Medulla oblongata (tissue), 1 donor: ENCODE measurements around the gene TENM4.
"Not testable (repeated sequence)": the region's sequence is repeated elsewhere in the genome, so short reads cannot be mapped to it uniquely, and the experiment has no call there.

Experiments used
- DNase-seq: peaks from one replicate; pipeline ENCODE4 v3.0.0-alpha.2; 2015; ENCODE audit errors: extremely low spot score

TENM4 gene

GRCh38 chr11:79244798-79245197 is 196.0 kb downstream of the TENM4 start:
- DNase-seq = no peak

GRCh38 chr11:79244241-79244772 is 196.5 kb downstream of the TENM4 start:
- DNase-seq = no peak

- DNase-seq = no peak
Observed at GRCh38 chr11:79243422-79244210, 197.2 kb downstream of the TENM4 start.

- no peak for DNase-seq
Observed at GRCh38 chr11:79242616-79243015, 198.2 kb downstream of the TENM4 start.

GRCh38 chr11:79241852-79242241 is 199.0 kb downstream of the TENM4 start:
- no peak for DNase-seq

GRCh38 chr11:79241205-79241851 is 199.5 kb downstream of the TENM4 start:
- DNase-seq = no peak

- peak; percentile 15 for DNase-seq
Observed at GRCh38 chr11:79237703-79238102, 203.1 kb downstream of the TENM4 start.

GRCh38 chr11:79237091-79237490 is 203.7 kb downstream of the TENM4 start:
- no peak for DNase-seq

GRCh38 chr11:79236541-79236971 is 204.3 kb downstream of the TENM4 start:
- DNase-seq = no peak

- DNase-seq = no peak
Observed at GRCh38 chr11:79235696-79236095, 205.1 kb downstream of the TENM4 start.

GRCh38 chr11:79232346-79232745 is 208.5 kb downstream of the TENM4 start:
- DNase-seq = no peak

- no peak for DNase-seq
Observed at GRCh38 chr11:79229047-79229446, 211.8 kb downstream of the TENM4 start.

- peak; percentile 43 for DNase-seq
Observed at GRCh38 chr11:79227767-79228755, 212.8 kb downstream of the TENM4 start.

GRCh38 chr11:79227308-79227707 is 213.5 kb downstream of the TENM4 start:
- no peak for DNase-seq

GRCh38 chr11:79226126-79226525 is 214.7 kb downstream of the TENM4 start:
- no peak for DNase-seq

GRCh38 chr11:79222163-79222562 is 218.7 kb downstream of the TENM4 start:
- not testable (repeated sequence) for DNase-seq

- DNase-seq = no peak
Observed at GRCh38 chr11:79221444-79222130, 219.2 kb downstream of the TENM4 start.

- DNase-seq = no peak
Observed at GRCh38 chr11:79220171-79220570, 220.7 kb downstream of the TENM4 start.

- no peak for DNase-seq
Observed at GRCh38 chr11:79219186-79220045, 221.4 kb downstream of the TENM4 start.

GRCh38 chr11:79212741-79213190 is 228.1 kb downstream of the TENM4 start:
- DNase-seq = no peak
